HG03521 (cell line): ENCODE results near the gene RNF169.

Experiments
- ATAC-seq: cut with Tn5 transposase; IDR thresholded peaks from one replicate; pipeline ENCODE4 v1.9.1; 2021; ENCODE audit warnings: mild to moderate bottlenecking, moderate library complexity; ENCODE audit not compliant: unreplicated experiment

Gene RNF169

GRCh38 chr11:74748211-74749126 is at the start of gene RNF169:
TSS of gene RNF169 (plus strand) at chr11:74748849. CDS start at chr11:74748881, 32 bp downstream.
- peak; percentile 97 for ATAC-seq

- no peak for ATAC-seq
These were observed 48.8 kb upstream of the RNF169 start for GRCh38 chr11:74699615-74700396.

- ATAC-seq = no peak
These were observed 47.3 kb upstream of the RNF169 start for GRCh38 chr11:74701351-74701750.

GRCh38 chr11:74702383-74703007 is 46.2 kb upstream of the RNF169 start:
- no peak for ATAC-seq

GRCh38 chr11:74703211-74703610 is 45.4 kb upstream of the RNF169 start:
- no peak for ATAC-seq

GRCh38 chr11:74707182-74707581 is 41.5 kb upstream of the RNF169 start:
- no peak for ATAC-seq

- no peak for ATAC-seq
These were observed 40.8 kb upstream of the RNF169 start for GRCh38 chr11:74707602-74708510.

- no peak for ATAC-seq
These were observed 39.5 kb upstream of the RNF169 start for GRCh38 chr11:74709175-74709574.

- no peak for ATAC-seq
These were observed 38.2 kb upstream of the RNF169 start for GRCh38 chr11:74710281-74710938.

GRCh38 chr11:74713686-74714085 is 35.0 kb upstream of the RNF169 start:
- no peak for ATAC-seq

GRCh38 chr11:74714904-74715303 is 33.7 kb upstream of the RNF169 start:
- ATAC-seq = no peak

- no peak for ATAC-seq
These were observed 31.3 kb upstream of the RNF169 start for GRCh38 chr11:74717221-74717969.

GRCh38 chr11:74719011-74719410 is 29.6 kb upstream of the RNF169 start:
- no peak for ATAC-seq

- ATAC-seq = no peak
These were observed 27.8 kb upstream of the RNF169 start for GRCh38 chr11:74720596-74721478.

GRCh38 chr11:74721479-74721835 is 27.2 kb upstream of the RNF169 start:
- ATAC-seq = no peak

GRCh38 chr11:74723511-74723910 is 25.1 kb upstream of the RNF169 start:
- ATAC-seq = no peak

- no peak for ATAC-seq
These were observed 22.9 kb upstream of the RNF169 start for GRCh38 chr11:74725701-74726100.

GRCh38 chr11:74726547-74727182 is 22.0 kb upstream of the RNF169 start:
- ATAC-seq = peak; percentile 73
